VCaP (cell line): ENCODE measurements around the gene HHAT.
A peak's percentile ranks its signal among the peaks of the same experiment; 100 is the strongest.

ENCODE experiments used
- H3K27ac ChIP-seq: fragments of 450-650 bp; 2 replicates; pipeline ENCODE4 v1.5.1; 2017
- CTCF ChIP-seq: fragments of 450-650 bp; conservative IDR thresholded peaks from 2 replicates; pipeline ENCODE4 v1.5.1; 2017; ENCODE audit warnings: mild to moderate bottlenecking, moderate library complexity

The HHAT gene

GRCh38 chr1:210531475-210532222 is 202.9 kb downstream of the HHAT start:
- TF ChIP-seq CTCF: no peak
- H3K27ac ChIP-seq: no peak overlapping the region

GRCh38 chr1:210532223-210532598 is 203.5 kb downstream of the HHAT start:
- no peak overlapping the region for H3K27ac ChIP-seq
- TF ChIP-seq CTCF: no peak

- peak overlapping the region; percentile 88 for H3K27ac ChIP-seq
- TF ChIP-seq CTCF: no peak
Observed at GRCh38 chr1:210535761-210536160, 207.1 kb downstream of the HHAT start.

GRCh38 chr1:210536254-210536961 is 207.7 kb downstream of the HHAT start:
- peak overlapping the region; percentile 88 for H3K27ac ChIP-seq
- TF ChIP-seq CTCF: 0 out of 2 replicates have a peak, but pooled peaks have one; percentile 22

GRCh38 chr1:210540288-210540687 is 211.6 kb downstream of the HHAT start:
- no peak for TF ChIP-seq CTCF
- H3K27ac ChIP-seq: no peak overlapping the region

GRCh38 chr1:210541680-210542358 is 213.1 kb downstream of the HHAT start:
- TF ChIP-seq CTCF: no peak
- no peak overlapping the region for H3K27ac ChIP-seq

- no peak overlapping the region for H3K27ac ChIP-seq
- TF ChIP-seq CTCF: no peak
Observed at GRCh38 chr1:210551899-210552298, 223.2 kb downstream of the HHAT start.
